Natural killer cell (primary cell): Measurements from ENCODE around the gene B4GALT1. TPM values are rescaled to one million over a fixed set of nuclear protein-coding genes. Genes with fewer than 3 reads are reported as not detected.
A peak's percentile ranks its signal among the peaks of the same experiment; 100 is the strongest.

Experiments used
- ATAC-seq, 3 donors: fragments of 150-1000 bp in 2 of 3; fragments of 200-7000 bp in 1 of 3; cut with Tn5 transposase; 1 replicate in 1 of 3; 2 replicates in 2 of 3; pipeline ENCODE4 v1.10.0; 2021; ENCODE audit warnings: mild to moderate bottlenecking in 2 of 3, moderate library complexity in 2 of 3
- DNase-seq, 2 donors: peaks; one replicate each; pipeline versions ENCODE4 v3.0.0 to v3.0.0-alpha.2; 2013 to 2021; ENCODE audit warnings: mixed read lengths in 1 of 2
- H3K27ac ChIP-seq: one replicate; pipeline ENCODE4 v1.5.1; 2013; ENCODE audit warnings: mild to moderate bottlenecking, low read length
- H3K27me3 ChIP-seq: one replicate; pipeline ENCODE4 v1.6.1; 2013; ENCODE audit warnings: low read length; ENCODE audit not compliant: control insufficient read depth, insufficient read depth
- H3K36me3 ChIP-seq: one replicate; pipeline ENCODE4 v1.6.1; 2013; ENCODE audit warnings: low read length; ENCODE audit not compliant: control insufficient read depth, insufficient read depth
- H3K4me1 ChIP-seq: one replicate; pipeline ENCODE4 v1.6.1; 2013; ENCODE audit warnings: low read length; ENCODE audit not compliant: control insufficient read depth, insufficient read depth
- H3K4me3 ChIP-seq: one replicate; pipeline ENCODE4 v1.5.1; 2013; ENCODE audit warnings: low read length
- H3K9me3 ChIP-seq: one replicate; pipeline ENCODE4 v1.6.1; 2013; ENCODE audit warnings: low read length; ENCODE audit not compliant: control insufficient read depth, insufficient read depth
- H3K27ac Mint-ChIP-seq, 2 donors: one replicate each; pipeline ENCODE4 v1.8.0; 2022; ENCODE audit warnings: mild to moderate bottlenecking in 2 of 2, mixed read lengths in 2 of 2, moderate library complexity in 1 of 2
- H3K27me3 Mint-ChIP-seq, 2 donors: one replicate each; pipeline ENCODE4 v1.8.0; 2022; ENCODE audit warnings: low read depth in 2 of 2, mixed read lengths in 2 of 2
- H3K36me3 Mint-ChIP-seq: one replicate; pipeline ENCODE4 v1.8.0; 2022; ENCODE audit warnings: mixed read lengths
- H3K4me1 Mint-ChIP-seq, 2 donors: one replicate each; pipeline ENCODE4 v1.8.0; 2022; ENCODE audit warnings: mixed read lengths in 2 of 2
- H3K4me3 Mint-ChIP-seq: one replicate; pipeline ENCODE4 v1.8.0; 2022; ENCODE audit warnings: mild to moderate bottlenecking, moderate library complexity, mixed read lengths
- H3K9me3 Mint-ChIP-seq, 2 donors: one replicate each; pipeline ENCODE4 v1.8.0; 2022; ENCODE audit warnings: mixed read lengths in 2 of 2
- CTCF ChIP-seq: fragments of 200-600 bp; IDR thresholded peaks from one replicate; pipeline ENCODE4 v1.8.0; 2022; ENCODE audit warnings: antibody characterized with exemption
- WGBS: methylation state at CpG from one replicate; pipeline ENCODE4 v1.1.7; 2013; ENCODE audit warnings: missing lambda C conversion rate; ENCODE audit not compliant: insufficient coverage; 5-methylcytosine and 5-hydroxymethylcytosine counted together
- intact Hi-C: fragments of 100-400 bp; cut with micrococcal nuclease; formaldehyde crosslinking; loops from one replicate; pipeline ENCODE4 v1.14.2; 2022
- total RNA-seq, 4 donors: library from RNA; stranded (reverse); fragments of 120-200 nt in 1 of 4; gene quantifications; one replicate each; pipeline versions ENCODE4 v1.2.3 to v1.2.4, GENCODE V29; 2013 to 2022

Gene B4GALT1
- total RNA-seq, 3 donors from 2014 or later (not counting 1 experiment from before 2014, with no cell fraction given) = 122 to 143 (median 128) TPM

GRCh38 chr9:33112094-33112493, 55.0 kb downstream of the B4GALT1 start:
- Histone ChIP-seq H3K4me1 (peaks cover 31% of the 10 kb centered on the region), H3K27me3 (no peaks in the 10 kb centered on the region), H3K4me3 (no peak overlapping the region), H3K27ac (peak overlapping the region; percentile 6), H3K36me3 (peaks cover 60% of the 10 kb centered on the region), H3K9me3 (no peaks in the 10 kb centered on the region)
- ATAC-seq (no peak), DNase-seq (no peak)
- Mint-ChIP-seq H3K27ac (peak overlapping the region; percentile 78 to 84), H3K4me3 (no peak overlapping the region), H3K4me1 (peaks cover 23 to 31% of the 10 kb centered on the region in 2 donors), H3K9me3 (no peaks in the 10 kb centered on the region), H3K27me3 (peaks cover 0 to 2% of the 10 kb centered on the region in 2 donors), H3K36me3 (peaks cover 8% of the 10 kb centered on the region)
- intact Hi-C loops = loop anchor here (10.0 kb wide), 1 partner anchor 53 kb away; the partner anchor contains the start of gene B4GALT1
- 100% methylated on average over 4 of the region's 4 CpGs for WGBS
- TF ChIP-seq CTCF = no peak

GRCh38 chr9:33111631-33112030, 55.5 kb downstream of the B4GALT1 start:
- DNase-seq = no peak
- Mint-ChIP-seq H3K4me1 (peaks cover 19 to 26% of the 10 kb centered on the region in 2 donors), H3K9me3 (no peaks in the 10 kb centered on the region)

GRCh38 chr9:33110686-33111085, 56.5 kb downstream of the B4GALT1 start:
- H3K4me3 ChIP-seq = no peak overlapping the region
- no peak for TF ChIP-seq CTCF
- WGBS = 97% methylated on average over 5 of the region's 5 CpGs
- peak overlapping the region in 1 of 2 donors; percentile 69 for H3K27ac Mint-ChIP-seq
- H3K27me3 Mint-ChIP-seq = peaks cover 0 to 2% of the 10 kb centered on the region in 2 donors
- intact Hi-C loops = loop anchor here (10.0 kb wide), 1 partner anchor 54 kb away; the partner anchor contains the start of gene B4GALT1
- H3K9me3 ChIP-seq = no peaks in the 10 kb centered on the region
- no peaks in the 10 kb centered on the region for H3K27me3 ChIP-seq
- DNase-seq (no peak), ATAC-seq (no peak)
- H3K36me3 ChIP-seq = peaks cover 57% of the 10 kb centered on the region
- no peak overlapping the region for H3K27ac ChIP-seq
- H3K4me1 ChIP-seq = peaks cover 23% of the 10 kb centered on the region
- H3K9me3 Mint-ChIP-seq = no peaks in the 10 kb centered on the region
- peaks cover 8% of the 10 kb centered on the region for H3K36me3 Mint-ChIP-seq
- peaks cover 19 to 33% of the 10 kb centered on the region in 2 donors for H3K4me1 Mint-ChIP-seq
- H3K4me3 Mint-ChIP-seq = no peak overlapping the region

More at GRCh38 chr9:33111631-33112030, 55.5 kb downstream of the B4GALT1 start:
- Mint-ChIP-seq H3K36me3 (peaks cover 8% of the 10 kb centered on the region), H3K27me3 (peaks cover 0 to 2% of the 10 kb centered on the region in 2 donors), H3K4me3 (no peak overlapping the region), H3K27ac (peak overlapping the region; percentile 69 to 84)
- Histone ChIP-seq H3K36me3 (peaks cover 60% of the 10 kb centered on the region), H3K27ac (peak overlapping the region; percentile 6), H3K4me1 (peaks cover 26% of the 10 kb centered on the region), H3K4me3 (no peak overlapping the region), H3K9me3 (no peaks in the 10 kb centered on the region), H3K27me3 (no peaks in the 10 kb centered on the region)
- ATAC-seq = no peak
- intact Hi-C loops = loop anchor here (10.0 kb wide), 1 partner anchor 53 kb away; the partner anchor contains the start of gene B4GALT1
- whole genome bisulfite sequencing = 91% methylated on average over 5 of the region's 5 CpGs
- no peak for TF ChIP-seq CTCF
